GM19467 (cell line): ENCODE results near the gene TYRP1.
"Not testable (repeated sequence)": the region's sequence is repeated elsewhere in the genome, so short reads cannot be mapped to it uniquely, and the experiment has no call there.

Source experiments
- ATAC-seq: cut with Tn5 transposase; IDR thresholded peaks from one replicate; pipeline ENCODE4 v1.9.1; 2021; ENCODE audit warnings: mild to moderate bottlenecking, moderate library complexity; ENCODE audit not compliant: unreplicated experiment

TYRP1 gene, protein sequence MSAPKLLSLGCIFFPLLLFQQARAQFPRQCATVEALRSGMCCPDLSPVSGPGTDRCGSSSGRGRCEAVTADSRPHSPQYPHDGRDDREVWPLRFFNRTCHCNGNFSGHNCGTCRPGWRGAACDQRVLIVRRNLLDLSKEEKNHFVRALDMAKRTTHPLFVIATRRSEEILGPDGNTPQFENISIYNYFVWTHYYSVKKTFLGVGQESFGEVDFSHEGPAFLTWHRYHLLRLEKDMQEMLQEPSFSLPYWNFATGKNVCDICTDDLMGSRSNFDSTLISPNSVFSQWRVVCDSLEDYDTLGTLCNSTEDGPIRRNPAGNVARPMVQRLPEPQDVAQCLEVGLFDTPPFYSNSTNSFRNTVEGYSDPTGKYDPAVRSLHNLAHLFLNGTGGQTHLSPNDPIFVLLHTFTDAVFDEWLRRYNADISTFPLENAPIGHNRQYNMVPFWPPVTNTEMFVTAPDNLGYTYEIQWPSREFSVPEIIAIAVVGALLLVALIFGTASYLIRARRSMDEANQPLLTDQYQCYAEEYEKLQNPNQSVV

GRCh38 chr9:12693141-12693540, at the start of gene TYRP1:
TYRP1 (plus strand) TSS chr9:12693385; CDS start chr9:12693997, 612 bp downstream.
- ATAC-seq: no peak

DNA sequence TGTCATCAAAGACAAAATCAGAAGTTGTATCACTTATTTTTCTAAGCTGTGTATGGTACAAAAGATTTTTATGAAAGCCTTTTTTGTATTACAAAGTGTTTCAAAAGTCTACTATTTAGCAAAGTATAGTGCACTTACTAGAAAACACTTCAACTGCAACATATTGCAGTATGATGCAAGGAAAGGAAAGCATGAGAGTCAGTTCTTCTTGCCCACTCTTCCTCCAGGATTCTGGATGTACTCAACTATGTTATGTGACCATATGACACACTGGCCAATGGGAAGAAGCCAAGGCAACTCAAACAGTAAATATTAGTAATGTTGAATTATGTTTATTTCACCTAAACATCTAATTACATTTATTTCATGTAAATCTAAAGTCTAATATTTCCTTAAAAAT, 49.5 kb upstream of the TYRP1 start:
- ATAC-seq: no peak

DNA sequence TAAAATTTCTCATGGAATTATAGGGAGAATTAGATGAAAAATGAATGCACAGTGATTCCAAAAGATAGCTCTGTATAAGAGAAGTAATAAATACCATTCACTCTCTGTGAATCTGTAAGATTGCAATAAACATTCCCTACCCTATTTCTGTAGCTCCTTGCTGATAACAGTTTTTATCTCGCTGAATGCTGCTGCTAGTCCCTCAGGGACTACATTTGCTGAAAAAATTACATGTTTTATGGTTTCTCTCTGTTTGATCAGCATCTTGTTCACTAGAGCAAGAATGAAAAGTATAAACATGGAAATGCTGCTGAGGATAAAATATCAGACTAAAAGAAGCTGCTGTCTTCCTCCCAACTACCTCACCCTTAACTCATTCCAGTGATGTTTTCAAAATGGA, 44.3 kb upstream of the TYRP1 start:
- ATAC-seq: no peak

DNA sequence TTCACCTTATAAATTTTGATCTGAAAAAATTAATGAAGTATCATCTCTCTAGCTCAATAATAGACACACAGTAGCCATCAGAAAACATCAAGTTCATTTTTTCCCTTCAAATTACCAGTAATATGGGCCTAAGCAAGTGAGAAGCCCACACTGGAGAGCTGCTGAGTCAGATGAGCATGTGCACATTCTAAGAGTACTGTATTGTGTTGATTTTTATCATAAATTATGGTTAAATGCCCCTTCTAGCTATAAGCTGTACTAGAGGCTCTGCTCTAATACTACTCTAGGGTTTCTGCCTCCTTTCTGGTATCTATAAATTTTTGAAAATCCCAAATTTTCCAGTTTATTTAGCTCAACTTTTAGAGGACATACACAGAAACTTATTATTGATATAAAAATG, 42.1 kb upstream of the TYRP1 start:
- no peak for ATAC-seq

DNA sequence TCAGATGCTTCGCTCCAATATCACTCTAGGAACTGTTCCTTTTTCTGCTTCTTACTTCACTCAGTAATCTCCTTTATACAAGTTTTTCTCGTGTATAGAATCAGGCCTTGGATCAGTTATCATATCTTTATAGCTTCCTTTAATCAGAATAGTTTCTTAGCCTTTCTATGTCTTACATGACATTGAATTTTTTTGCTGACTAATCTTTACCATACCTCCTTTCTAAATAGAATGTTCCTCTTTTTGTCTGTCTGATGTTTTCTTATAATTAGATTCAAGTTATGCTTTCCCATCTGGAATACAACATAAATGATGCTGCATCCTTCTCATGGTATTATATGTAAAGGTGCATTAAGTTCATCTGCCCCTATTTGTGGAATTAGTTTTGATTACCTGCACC, 40.2 kb upstream of the TYRP1 start:
- ATAC-seq: no peak

GRCh38 chr9:12656803-12657202, 36.4 kb upstream of the TYRP1 start:
- ATAC-seq: no peak

DNA sequence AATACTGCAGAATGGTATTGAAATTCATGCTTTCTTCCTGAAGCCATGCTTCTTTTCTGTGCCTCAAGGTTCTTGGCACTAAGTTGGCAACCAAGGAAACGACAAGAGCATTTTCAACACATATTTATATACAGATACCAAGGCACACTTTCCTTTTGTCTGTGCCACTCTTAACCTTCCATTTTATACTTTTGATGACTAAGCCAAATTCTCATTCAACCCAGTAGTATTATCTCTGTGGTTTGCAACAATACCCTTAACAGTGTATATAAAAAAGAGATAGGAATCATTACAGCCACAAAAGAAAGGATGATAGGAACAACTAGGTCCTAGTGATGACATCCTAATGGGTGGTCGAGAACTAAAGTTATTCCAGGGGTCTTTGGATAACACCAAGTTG, 36.0 kb upstream of the TYRP1 start:
- no peak for ATAC-seq

DNA sequence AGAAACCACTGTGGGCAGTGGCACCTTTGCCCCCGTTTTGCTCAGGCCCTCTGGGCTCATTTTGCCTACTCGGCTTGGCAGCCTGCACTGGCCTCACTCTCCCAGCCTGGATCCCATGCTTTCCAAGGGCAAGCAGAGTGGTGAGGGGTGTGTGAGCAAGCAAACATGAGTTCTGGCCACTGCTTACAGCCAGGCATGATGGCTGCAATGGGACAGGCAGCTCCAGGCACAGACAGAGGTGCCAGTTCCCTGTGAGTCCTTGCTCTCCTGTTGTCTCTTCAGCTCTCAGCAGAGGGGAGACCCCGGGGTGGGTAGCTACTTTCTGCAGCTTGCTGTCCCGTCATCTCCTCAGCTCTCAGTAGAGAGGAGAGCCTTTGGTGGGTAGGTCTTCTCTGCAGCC, 35.2 kb upstream of the TYRP1 start:
- no peak for ATAC-seq

- ATAC-seq: no peak
These were observed 34.5 kb upstream of the TYRP1 start for GRCh38 chr9:12658531-12659209.

- no peak for ATAC-seq
These were observed 34.0 kb upstream of the TYRP1 start for GRCh38 chr9:12659220-12659619.

DNA sequence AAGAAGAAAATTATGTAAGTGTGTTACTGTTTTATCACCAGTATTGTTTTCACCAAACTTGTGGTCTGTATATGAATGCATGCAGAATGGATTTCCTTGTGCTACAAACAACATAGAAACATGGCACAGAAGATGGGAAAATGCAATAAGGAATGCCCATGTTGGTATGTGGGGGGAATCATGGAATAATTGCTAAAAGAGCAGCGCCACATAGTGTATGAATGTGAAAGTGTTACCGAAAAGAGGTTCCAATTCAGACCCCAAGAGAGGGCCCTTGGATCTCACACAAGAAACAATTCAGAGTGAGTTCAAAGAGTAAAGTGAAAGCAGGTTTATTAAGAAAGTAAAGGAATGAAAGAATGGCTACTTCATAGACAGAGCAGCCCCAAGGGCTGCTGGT, 26.4 kb upstream of the TYRP1 start:
- ATAC-seq: no peak

DNA sequence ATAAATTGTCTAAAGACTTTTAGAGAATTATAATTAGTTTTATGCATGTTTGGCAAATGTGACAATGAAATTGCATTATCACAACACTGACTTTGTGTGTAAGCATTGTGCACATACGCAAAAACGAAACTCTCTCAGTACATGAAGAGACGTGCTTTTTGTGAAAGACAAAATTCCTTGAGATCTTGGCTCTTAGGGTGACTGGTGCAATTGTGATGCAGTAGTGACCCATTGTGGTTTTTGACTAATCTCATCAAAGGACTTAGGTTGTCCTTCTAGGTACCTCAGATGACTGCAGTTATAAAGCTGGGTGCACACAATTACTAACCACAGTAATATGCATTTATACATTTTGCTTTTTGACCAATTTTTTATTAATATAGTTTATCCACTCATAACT, 25.3 kb upstream of the TYRP1 start:
- no peak for ATAC-seq

GRCh38 chr9:12670006-12670405, 23.2 kb upstream of the TYRP1 start:
- no peak for ATAC-seq

DNA sequence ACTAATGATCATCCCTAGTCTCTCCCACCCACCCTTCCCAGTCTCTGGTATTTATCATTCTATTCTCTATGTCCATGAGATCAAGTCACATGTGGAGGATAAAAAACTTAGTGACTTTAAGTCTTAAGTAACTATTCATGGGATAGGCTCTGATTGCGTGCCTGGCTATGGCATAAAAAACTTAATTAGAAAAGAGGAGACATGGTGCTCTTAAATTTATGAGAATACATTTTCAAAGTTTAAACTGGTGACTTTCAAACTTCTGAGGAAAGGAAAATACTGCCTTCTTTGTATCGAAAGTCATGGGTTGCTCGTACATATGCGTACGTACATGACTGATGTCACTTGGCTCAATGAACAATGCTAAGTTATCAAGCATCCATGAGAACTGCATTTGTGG, 18.2 kb upstream of the TYRP1 start:
- ATAC-seq: no peak

DNA sequence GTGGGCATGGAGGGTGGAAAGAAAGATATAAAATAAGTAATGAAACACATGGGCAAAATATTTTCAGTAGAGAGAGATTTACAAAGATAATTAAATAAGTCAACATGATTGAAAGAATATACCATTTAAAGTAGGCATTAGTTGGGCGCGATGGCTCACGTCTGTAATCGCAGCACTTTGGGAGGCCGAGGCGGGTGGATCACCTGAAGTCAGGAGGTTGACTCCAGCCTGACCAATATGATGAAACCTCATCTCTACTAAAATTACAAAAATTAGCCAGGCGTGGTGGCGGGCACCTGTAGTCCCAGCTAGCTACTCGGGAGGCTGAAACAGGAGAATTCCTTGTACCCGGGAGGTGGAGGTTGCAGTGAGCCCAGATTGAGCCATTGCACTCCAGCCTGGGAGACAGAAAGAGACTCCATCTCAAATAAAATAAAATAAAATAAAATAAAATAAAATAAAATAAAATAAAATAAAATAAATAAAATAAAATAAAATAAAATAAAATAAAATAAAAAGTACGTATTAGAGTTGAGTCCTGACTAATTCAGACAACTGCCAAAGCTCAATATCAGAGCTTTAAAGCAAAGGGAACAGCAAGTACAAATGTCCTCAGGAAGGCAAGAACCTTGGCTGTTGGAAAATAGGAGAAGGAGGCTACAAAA, 15.6 kb upstream of the TYRP1 start:
- not testable (repeated sequence) for ATAC-seq

GRCh38 chr9:12680341-12680740, 12.8 kb upstream of the TYRP1 start:
- no peak for ATAC-seq

DNA sequence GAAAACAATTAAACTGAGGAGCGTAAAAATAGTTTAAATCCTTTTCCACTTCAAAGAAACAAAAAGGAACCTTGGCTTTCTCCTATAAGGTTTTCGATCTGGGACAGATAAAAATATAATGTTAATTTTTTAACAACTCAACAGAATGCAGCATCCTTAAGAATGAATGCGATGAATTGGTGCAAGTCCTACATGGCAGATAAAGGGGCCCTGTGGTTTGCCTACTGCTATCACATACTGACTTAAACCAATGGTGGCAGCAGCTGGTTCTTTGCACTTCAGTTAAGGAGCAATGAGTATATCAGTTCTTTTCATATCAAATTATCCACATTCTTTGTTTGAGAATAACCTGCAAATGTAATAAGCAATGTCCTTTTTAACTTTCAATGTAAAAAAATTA, 12.4 kb upstream of the TYRP1 start:
- ATAC-seq: no peak

GRCh38 chr9:12681620-12682019, 11.6 kb upstream of the TYRP1 start:
- ATAC-seq: no peak

DNA sequence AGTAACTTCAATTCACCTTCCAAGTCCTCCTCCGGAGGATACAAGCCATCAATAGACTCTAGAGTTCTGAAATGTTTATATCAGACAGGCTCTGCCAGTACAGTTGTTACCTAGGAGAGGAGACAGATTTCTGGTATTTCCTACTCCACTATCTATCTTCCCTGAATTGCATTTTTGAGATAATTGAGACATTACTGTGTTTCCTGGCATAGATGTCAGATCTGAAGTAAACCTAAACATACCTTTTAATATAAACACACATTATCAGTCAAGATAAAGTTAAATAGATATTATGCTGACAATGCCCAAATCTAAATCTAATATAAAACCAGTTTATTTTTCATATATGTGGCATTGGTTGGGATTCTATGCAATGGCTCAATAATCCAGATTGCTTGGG, 8.2 kb upstream of the TYRP1 start:
- ATAC-seq: no peak

DNA sequence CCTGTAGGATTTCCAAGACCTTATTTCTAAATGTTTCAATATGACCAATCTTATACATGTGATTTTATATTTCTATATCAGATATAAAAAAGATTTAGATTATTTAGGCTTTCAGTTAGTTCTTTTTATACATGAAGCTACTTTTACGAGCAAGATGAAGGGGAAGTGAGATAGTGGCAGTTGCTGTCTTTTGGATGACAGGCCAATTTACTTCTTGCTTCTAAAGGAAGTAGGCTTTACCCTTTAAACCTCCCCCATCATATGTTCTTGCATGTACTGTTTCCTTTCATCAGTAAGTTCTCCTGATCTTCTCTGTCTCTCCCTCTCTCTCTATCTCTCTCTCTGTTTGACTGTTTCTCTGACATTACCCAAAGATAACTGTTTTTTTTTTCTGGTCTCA, 4.0 kb upstream of the TYRP1 start:
- no peak for ATAC-seq

GRCh38 chr9:12694013-12694412, 828 bp downstream of the TYRP1 start:
- ATAC-seq: no peak

DNA sequence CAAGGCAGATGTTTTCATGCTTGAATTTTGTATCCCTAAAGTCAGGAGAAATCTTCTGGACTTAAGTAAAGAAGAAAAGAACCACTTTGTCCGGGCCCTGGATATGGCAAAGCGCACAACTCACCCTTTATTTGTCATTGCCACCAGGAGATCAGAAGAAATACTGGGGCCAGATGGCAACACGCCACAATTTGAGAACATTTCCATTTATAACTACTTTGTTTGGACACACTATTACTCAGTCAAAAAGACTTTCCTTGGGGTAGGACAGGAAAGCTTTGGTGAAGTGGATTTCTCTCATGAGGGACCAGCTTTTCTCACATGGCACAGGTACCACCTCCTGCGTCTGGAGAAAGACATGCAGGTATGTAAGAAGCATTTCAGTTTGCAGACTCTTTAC, 2.3 kb downstream of the TYRP1 start:
- ATAC-seq: no peak
